H9 (cell line): ENCODE measurements around the gene JPH2. TPM values are rescaled to one million over a fixed set of nuclear protein-coding genes. Genes with fewer than 3 reads are reported as not detected.

Experiments
- DNase-seq: peaks from one replicate; pipeline ENCODE4 v3.0.0-alpha.2; 2017
- H2AFZ ChIP-seq: one replicate; pipeline ENCODE4 v1.6.1; 2013; ENCODE audit warnings: mild to moderate bottlenecking, low read length, control low read depth, moderate library complexity
- H2AK5ac ChIP-seq: 2 replicates; pipeline ENCODE4 v1.6.1; 2013; ENCODE audit warnings: low read length, control low read depth, mixed read lengths; ENCODE audit not compliant: insufficient read length
- H2BK120ac ChIP-seq: one replicate; pipeline ENCODE4 v1.6.1; 2013; ENCODE audit warnings: low read depth, mild to moderate bottlenecking, low read length, control low read depth, inconsistent platforms; ENCODE audit not compliant: poor library complexity, severe bottlenecking
- H2BK12ac ChIP-seq: 2 replicates; pipeline ENCODE4 v1.6.1; 2013; ENCODE audit warnings: low read length, control low read depth, mixed read lengths, low read depth; ENCODE audit not compliant: insufficient read length
- H2BK15ac ChIP-seq: 2 replicates; pipeline ENCODE4 v1.6.1; 2013; ENCODE audit warnings: low read depth, low read length, control low read depth
- H2BK20ac ChIP-seq: one replicate; pipeline ENCODE4 v1.6.1; 2013; ENCODE audit warnings: low read depth, mild to moderate bottlenecking, low read length, control low read depth, inconsistent platforms; ENCODE audit not compliant: poor library complexity, severe bottlenecking
- H2BK5ac ChIP-seq: 2 replicates; pipeline ENCODE4 v1.6.1; 2013; ENCODE audit warnings: low read length, control low read depth, mixed read lengths; ENCODE audit not compliant: insufficient read length
- H3K14ac ChIP-seq: 2 replicates; pipeline ENCODE4 v1.6.1; 2013; ENCODE audit warnings: low read length, control low read depth; ENCODE audit not compliant: insufficient read depth
- H3K18ac ChIP-seq: 2 replicates; pipeline ENCODE4 v1.6.1; 2013; ENCODE audit warnings: low read depth, mild to moderate bottlenecking, mixed read lengths, low read length, control low read depth; ENCODE audit not compliant: insufficient read length
- H3K23ac ChIP-seq: 2 replicates; pipeline ENCODE4 v1.6.1; 2013; ENCODE audit warnings: low read length, control low read depth, mixed read lengths, low read depth; ENCODE audit not compliant: insufficient read length
- H3K23me2 ChIP-seq: 2 replicates; pipeline ENCODE4 v1.6.1; 2013; ENCODE audit warnings: low read depth, mild to moderate bottlenecking, mixed read lengths, low read length, control low read depth; ENCODE audit not compliant: insufficient read length, poor library complexity, severe bottlenecking
- H3K27ac ChIP-seq: 2 replicates; pipeline ENCODE4 v1.5.1; 2013; ENCODE audit warnings: low read length, control low read depth, mixed read lengths, low read depth; ENCODE audit not compliant: insufficient read length
- H3K27me3 ChIP-seq: 2 replicates; pipeline ENCODE4 v1.6.1; 2013; ENCODE audit warnings: low read length, control low read depth, inconsistent platforms; ENCODE audit not compliant: insufficient read depth
- H3K4ac ChIP-seq: 2 replicates; pipeline ENCODE4 v1.6.1; 2013; ENCODE audit warnings: low read depth, mild to moderate bottlenecking, control low read depth, inconsistent platforms, low read length, moderate library complexity
- H3K4me1 ChIP-seq: 2 replicates; pipeline ENCODE4 v1.6.1; 2013; ENCODE audit warnings: low read length, control low read depth, inconsistent platforms; ENCODE audit not compliant: insufficient read depth
- H3K4me2 ChIP-seq: 2 replicates; pipeline ENCODE4 v1.6.1; 2013; ENCODE audit warnings: low read length, control low read depth, mixed read lengths; ENCODE audit not compliant: insufficient read length, insufficient read depth
- H3K56ac ChIP-seq: 2 replicates; pipeline ENCODE4 v1.6.1; 2013; ENCODE audit warnings: low read depth, mild to moderate bottlenecking, mixed read lengths, low read length, control low read depth; ENCODE audit not compliant: insufficient read length
- H3K79me1 ChIP-seq: 2 replicates; pipeline ENCODE4 v1.6.1; 2013; ENCODE audit warnings: low read depth, mild to moderate bottlenecking, moderate library complexity, low read length, control low read depth, inconsistent platforms; ENCODE audit not compliant: insufficient read depth, poor library complexity, severe bottlenecking
- H3K79me2 ChIP-seq: 2 replicates; pipeline ENCODE4 v1.6.1; 2013; ENCODE audit warnings: low read length, control low read depth, inconsistent platforms; ENCODE audit not compliant: insufficient read depth
- H3K9ac ChIP-seq: 2 replicates; pipeline ENCODE4 v1.6.1; 2013; ENCODE audit warnings: low read length, control low read depth, mixed read lengths; ENCODE audit not compliant: insufficient read length; ENCODE audit errors: extremely low read depth
- H3K9me3 ChIP-seq: one replicate; pipeline ENCODE4 v1.6.1; 2013; ENCODE audit warnings: low read depth, low read length, inconsistent platforms; ENCODE audit not compliant: control insufficient read depth
- H3T11ph ChIP-seq: one replicate; pipeline ENCODE4 v1.6.1; 2013; ENCODE audit warnings: mild to moderate bottlenecking, low read length, control low read depth, inconsistent platforms
- H4K20me1 ChIP-seq: one replicate; pipeline ENCODE4 v1.6.1; 2013; ENCODE audit not compliant: control insufficient read depth, insufficient read length, insufficient read depth
- H4K5ac ChIP-seq: 2 replicates; pipeline ENCODE4 v1.6.1; 2013; ENCODE audit warnings: low read depth, mild to moderate bottlenecking, mixed read lengths, low read length, control low read depth; ENCODE audit not compliant: insufficient read length
- H4K8ac ChIP-seq: replicated peaks from 2 replicates; pipeline ENCODE4 v1.6.1; 2013; ENCODE audit warnings: low read length, control low read depth, mixed read lengths, low read depth; ENCODE audit not compliant: insufficient read length
- H4K91ac ChIP-seq: 2 replicates; pipeline ENCODE4 v1.6.1; 2013; ENCODE audit warnings: low read depth, mild to moderate bottlenecking, moderate library complexity, mixed read lengths, low read length, control low read depth; ENCODE audit not compliant: insufficient read length
- H3K27ac Mint-ChIP-seq, 3 experiments: 2 replicates in 2 of 3; 3 replicates in 1 of 3; pipeline ENCODE4 v1.8.0; 2020 to 2021; ENCODE audit warnings: mixed read lengths in 3 of 3, mild to moderate bottlenecking in 1 of 3, moderate library complexity in 1 of 3
- H3K27me3 Mint-ChIP-seq: 2 replicates; pipeline ENCODE4 v1.8.0; 2021; ENCODE audit warnings: low read depth, mild to moderate bottlenecking, moderate library complexity, mixed read lengths
- H3K36me3 Mint-ChIP-seq, 3 experiments: 2 replicates in 2 of 3; 3 replicates in 1 of 3; pipeline ENCODE4 v1.8.0; 2020 to 2021; ENCODE audit warnings: low read depth in 3 of 3, mixed read lengths in 3 of 3; ENCODE audit not compliant: insufficient read depth in 1 of 3
- H3K4me1 Mint-ChIP-seq, 2 experiments: 2 replicates each; pipeline ENCODE4 v1.8.0; 2020; ENCODE audit warnings: mixed read lengths in 2 of 2
- H3K4me3 Mint-ChIP-seq, 2 experiments: 2 replicates in 1 of 2; 3 replicates in 1 of 2; pipeline ENCODE4 v1.8.0; 2020 to 2021; ENCODE audit warnings: mild to moderate bottlenecking in 2 of 2, mixed read lengths in 2 of 2, moderate library complexity in 1 of 2
- H3K9me3 Mint-ChIP-seq, 2 experiments: 2 replicates in 1 of 2; 3 replicates in 1 of 2; pipeline ENCODE4 v1.8.0; 2020; ENCODE audit warnings: mild to moderate bottlenecking in 2 of 2, mixed read lengths in 2 of 2, moderate library complexity in 1 of 2
- CTCF ChIP-seq: fragments of 200-600 bp; sonication (generic); conservative IDR thresholded peaks from 3 replicates; pipeline ENCODE4 v1.8.0; 2021; ENCODE audit warnings: antibody characterized with exemption, mild to moderate bottlenecking
- WGBS: extraction: QIAGEN DNeasy Blood & Tissue Kit; methylation state at CpG from one replicate; pipeline ENCODE4 v1.1.7; 2013; ENCODE audit warnings: missing lambda C conversion rate, low lambda C conversion rate, mixed read lengths; ENCODE audit not compliant: insufficient read length; ENCODE audit errors: extremely low coverage; 5-methylcytosine and 5-hydroxymethylcytosine counted together
- total RNA-seq: library from RNA; stranded (reverse); gene quantifications from 2 replicates; pipeline ENCODE4 v1.2.1, GENCODE V29; 2021

JPH2 gene
- total RNA-seq, 1 experiment from 2014 or later = 0.31 TPM

- Histone ChIP-seq H3K23me2 (no peaks in the 10 kb centered on the region), H3T11ph (no peak overlapping the region), H3K4me1 (no peaks in the 10 kb centered on the region), H3K79me1 (no peaks in the 10 kb centered on the region), H3K23ac (no peak overlapping the region), H3K27me3 (no peaks in the 10 kb centered on the region), H2BK20ac (no peak overlapping the region), H3K9ac (no peak overlapping the region), H3K9me3 (no peaks in the 10 kb centered on the region), H3K27ac (no peak overlapping the region), H4K20me1 (no peaks in the 10 kb centered on the region), H2BK12ac (no peak overlapping the region), H2AK5ac (no peak overlapping the region), H2BK15ac (no peak overlapping the region), H4K91ac (no peak overlapping the region), H3K14ac (no peak overlapping the region), H3K56ac (no peak overlapping the region), H4K8ac (no peak overlapping the region), H4K5ac (no peak overlapping the region), H3K4me2 (no peak overlapping the region), H3K4ac (no peak overlapping the region), H2BK5ac (no peak overlapping the region), H2AFZ (no peak overlapping the region), H3K18ac (no peak overlapping the region), H3K79me2 (no peaks in the 10 kb centered on the region), H2BK120ac (no peak overlapping the region)
- TF ChIP-seq CTCF = no peak
- Mint-ChIP-seq H3K27me3 (no peaks in the 10 kb centered on the region; the same call in 1 of the 2 replicates), H3K9me3 (no peaks in the 10 kb centered on the region; a peak in 1 of 5 replicates), H3K4me3 (no peak overlapping the region), H3K4me1 (peaks cover 5 to 7% of the 10 kb centered on the region in 2 experiments), H3K27ac (no peak overlapping the region; a peak in 2 of 7 replicates), H3K36me3 (no peaks in the 10 kb centered on the region)
- no CpG with 5 or more reads among the region's 4 CpGs for WGBS
- DNase-seq = no peak
Measured at GRCh38 chr20:44146272-44146671, 40.7 kb downstream of the JPH2 start.
